Suprapubic skin (tissue), 3 donors: ENCODE measurements around the gene PSMF1.

Experiments used
- CTCF ChIP-seq, 2 donors: fragments of 200-600 bp in 1 of 2; fragments of 450-650 bp in 1 of 2; sonication (generic) in 1 of 2; IDR thresholded peaks; one replicate each; pipeline ENCODE4 v1.5.1; 2016 to 2019; ENCODE audit warnings: antibody characterized with exemption in 2 of 2, mild to moderate bottlenecking in 1 of 2, moderate library complexity in 1 of 2
- POLR2AphosphoS5 ChIP-seq, 3 donors: sonication (generic); formaldehyde crosslinking; IDR thresholded peaks; one replicate each; pipeline ENCODE4 v1.6.1; 2017; ENCODE audit warnings: antibody characterized with exemption in 3 of 3

- TF ChIP-seq POLR2AphosphoS5 (IDR thresholded peaks at IDR 0.05) (no peak), CTCF (IDR thresholded peaks at IDR 0.05) (no peak)
Observed at GRCh38 chr20:1207293-1207878, 89.0 kb downstream of the PSMF1 start.
